Smooth muscle cell (in vitro differentiated cells): Measurements from ENCODE around the gene NFATC1. TPM values are rescaled to one million over a fixed set of nuclear protein-coding genes. Genes with fewer than 3 reads are reported as not detected.

Source experiments
- DNase-seq: peaks from one replicate; lab custom pipeline; 2025; ENCODE audit not compliant: unreplicated experiment; lab: John Stamatoyannopoulos, UW
- H2AFZ ChIP-seq: fragments of 200-600 bp; sonication (generic); 2 replicates; pipeline ENCODE4 v1.6.0; 2016; ENCODE audit warnings: antibody characterized with exemption, low read depth, mild to moderate bottlenecking
- H3F3A ChIP-seq: fragments of 200-600 bp; sonication (generic); 2 replicates; pipeline ENCODE4 v1.6.0; 2017; ENCODE audit warnings: antibody characterized with exemption, low read depth
- H3K27ac ChIP-seq: fragments of 200-600 bp; sonication (generic); 2 replicates; pipeline ENCODE4 v1.5.1; 2016; ENCODE audit warnings: low read depth, mild to moderate bottlenecking
- H3K27me3 ChIP-seq: fragments of 200-600 bp; sonication (generic); 2 replicates; pipeline ENCODE4 v1.6.1; 2016; ENCODE audit warnings: low read depth, mild to moderate bottlenecking
- H3K36me3 ChIP-seq: fragments of 200-600 bp; sonication (generic); 2 replicates; pipeline ENCODE4 v1.5.1; 2016; ENCODE audit warnings: low read depth
- H3K4me1 ChIP-seq: fragments of 200-600 bp; sonication (generic); 2 replicates; pipeline ENCODE4 v1.5.1; 2016; ENCODE audit warnings: low read depth
- H3K4me2 ChIP-seq: fragments of 200-600 bp; sonication (generic); 2 replicates; pipeline ENCODE4 v1.6.0; 2016; ENCODE audit warnings: mild to moderate bottlenecking
- H3K4me3 ChIP-seq: fragments of 200-600 bp; sonication (generic); 2 replicates; pipeline ENCODE4 v1.5.1; 2016; ENCODE audit warnings: mild to moderate bottlenecking
- H3K79me2 ChIP-seq: fragments of 200-600 bp; sonication (generic); 2 replicates; pipeline ENCODE4 v1.6.0; 2016; ENCODE audit warnings: low read depth, mild to moderate bottlenecking
- H3K9ac ChIP-seq: fragments of 200-600 bp; sonication (generic); 2 replicates; pipeline ENCODE4 v1.6.0; 2016; ENCODE audit warnings: low read depth
- H3K9me3 ChIP-seq: fragments of 200-600 bp; sonication (generic); replicated peaks from 2 replicates; pipeline ENCODE4 v1.5.1; 2016; ENCODE audit warnings: low read depth
- H4K20me1 ChIP-seq: fragments of 200-600 bp; sonication (generic); 2 replicates; pipeline ENCODE4 v1.6.0; 2016; ENCODE audit warnings: low read depth
- WGBS: methylation state at CpG from one replicate; pipeline ENCODE4 v1.1.7; 2016; ENCODE audit warnings: low lambda C conversion rate; 5-methylcytosine and 5-hydroxymethylcytosine counted together
- polyA plus RNA-seq: library from polyadenylated mRNA; unstranded; fragments of >200 nt; fragmentation: Nextera tagmentation; extraction: Ambion mirVana; gene quantifications from 2 replicates; pipeline ENCODE4 v1.2.1, GENCODE V29; 2016
- total RNA-seq: library from RNA; depleted of rRNA; stranded (reverse); fragments of >200 nt; gene quantifications from 2 replicates; pipeline ENCODE4 v1.2.3, GENCODE V29; 2014
- TF ChIP-seq, protein P1 (sequence below): fragments of 200-600 bp; sonication (generic); IDR thresholded peaks from 2 replicates; pipeline ENCODE4 v1.5.1; 2017; ENCODE audit warnings: borderline replicate concordance, mild to moderate bottlenecking, antibody characterized with exemption; ENCODE audit not compliant: insufficient read depth, poor library complexity, severe bottlenecking

The NFATC1 gene
- total and polyA plus RNA-seq, 2 experiments from 2014 or later = 13.1 to 19.2 TPM

DNA sequence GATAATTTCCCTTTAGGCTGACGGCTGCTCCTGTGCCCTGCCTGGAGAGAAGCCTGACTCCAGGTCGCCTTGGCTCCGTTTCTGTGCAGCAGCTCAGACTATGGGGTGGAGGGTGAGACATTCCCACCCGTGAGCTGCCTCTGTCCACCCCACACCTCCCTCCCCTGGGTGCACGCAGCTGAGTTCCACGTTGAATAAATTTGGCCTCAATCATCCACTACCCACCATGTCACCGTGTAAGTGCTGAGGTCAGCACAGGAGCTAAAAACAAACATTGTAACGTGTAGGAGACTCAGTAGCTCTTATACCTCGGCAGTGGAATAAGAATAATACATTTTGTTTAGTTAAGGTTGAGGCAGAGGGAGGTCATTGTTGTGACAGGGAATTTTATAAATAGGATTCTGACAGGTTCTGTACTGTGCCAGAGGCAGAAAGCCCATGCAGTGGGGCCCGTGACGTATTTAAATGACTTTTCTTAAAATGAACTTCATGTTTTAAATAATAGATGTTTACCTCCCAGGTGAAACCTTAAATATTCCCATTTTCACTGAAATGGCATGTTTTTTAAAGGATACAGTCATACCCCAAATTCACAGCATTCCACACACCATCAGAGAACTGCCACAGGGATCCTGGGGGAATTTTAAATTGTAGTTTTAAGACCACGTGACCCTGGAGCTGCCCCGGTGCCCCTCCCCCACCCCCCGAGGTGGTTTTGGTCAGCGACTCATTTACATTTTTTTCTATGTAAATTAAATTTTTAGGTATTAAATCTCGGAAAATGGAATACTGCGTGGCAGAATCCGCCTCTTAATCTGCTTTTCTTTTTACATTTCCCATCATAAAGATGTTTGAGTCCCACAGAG is 50.2 kb downstream of the NFATC1 start:
- Histone ChIP-seq H4K20me1 (peaks cover 80% of the 10 kb centered on the region), H3K4me1 (peaks cover 3% of the 10 kb centered on the region), H3K9me3 (no peaks in the 10 kb centered on the region), H3F3A (no peaks in the 10 kb centered on the region), H3K27ac (no peak overlapping the region), H3K27me3 (no peaks in the 10 kb centered on the region), H2AFZ (no peak overlapping the region), H3K9ac (no peak overlapping the region), H3K4me3 (no peak overlapping the region), H3K79me2 (peaks cover 31% of the 10 kb centered on the region), H3K4me2 (no peak overlapping the region), H3K36me3 (no peaks in the 10 kb centered on the region)
- 77% methylated on average over 18 of the region's 18 CpGs for WGBS
- no peak for DNase-seq
- TF ChIP-seq, protein P1, sequence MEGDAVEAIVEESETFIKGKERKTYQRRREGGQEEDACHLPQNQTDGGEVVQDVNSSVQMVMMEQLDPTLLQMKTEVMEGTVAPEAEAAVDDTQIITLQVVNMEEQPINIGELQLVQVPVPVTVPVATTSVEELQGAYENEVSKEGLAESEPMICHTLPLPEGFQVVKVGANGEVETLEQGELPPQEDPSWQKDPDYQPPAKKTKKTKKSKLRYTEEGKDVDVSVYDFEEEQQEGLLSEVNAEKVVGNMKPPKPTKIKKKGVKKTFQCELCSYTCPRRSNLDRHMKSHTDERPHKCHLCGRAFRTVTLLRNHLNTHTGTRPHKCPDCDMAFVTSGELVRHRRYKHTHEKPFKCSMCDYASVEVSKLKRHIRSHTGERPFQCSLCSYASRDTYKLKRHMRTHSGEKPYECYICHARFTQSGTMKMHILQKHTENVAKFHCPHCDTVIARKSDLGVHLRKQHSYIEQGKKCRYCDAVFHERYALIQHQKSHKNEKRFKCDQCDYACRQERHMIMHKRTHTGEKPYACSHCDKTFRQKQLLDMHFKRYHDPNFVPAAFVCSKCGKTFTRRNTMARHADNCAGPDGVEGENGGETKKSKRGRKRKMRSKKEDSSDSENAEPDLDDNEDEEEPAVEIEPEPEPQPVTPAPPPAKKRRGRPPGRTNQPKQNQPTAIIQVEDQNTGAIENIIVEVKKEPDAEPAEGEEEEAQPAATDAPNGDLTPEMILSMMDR = no peak

DNA sequence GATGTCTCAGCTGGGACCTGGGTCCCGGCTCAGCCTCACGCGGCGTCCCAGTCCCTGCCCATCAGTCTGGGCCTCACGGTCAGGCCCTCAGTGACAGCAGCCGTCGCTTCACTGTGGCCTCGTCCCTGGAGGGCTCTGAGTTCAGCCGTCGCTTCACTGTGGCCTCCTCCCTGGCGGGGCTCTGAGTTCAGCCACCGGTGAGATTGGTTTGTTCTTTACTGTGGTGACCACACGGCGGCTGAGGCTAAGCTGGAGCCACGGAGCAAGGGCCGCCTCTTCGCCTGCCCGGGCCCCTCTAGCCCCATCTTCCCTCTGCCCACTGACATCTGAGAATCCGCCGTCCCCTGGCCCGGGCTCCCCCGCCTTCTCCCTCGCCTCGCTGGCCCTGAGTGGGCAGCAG is 51.2 kb downstream of the NFATC1 start:
- no peak overlapping the region for H3K4me2 ChIP-seq
- peaks cover 28% of the 10 kb centered on the region for H3K79me2 ChIP-seq
- H3K27ac ChIP-seq = no peak overlapping the region
- H2AFZ ChIP-seq = no peak overlapping the region
- no peaks in the 10 kb centered on the region for H3K27me3 ChIP-seq
- TF ChIP-seq, protein P1 = no peak
- peaks cover 3% of the 10 kb centered on the region for H3K4me1 ChIP-seq
- 73% methylated on average over 24 of the region's 24 CpGs for WGBS
- DNase-seq = no peak
- H3K9me3 ChIP-seq = no peaks in the 10 kb centered on the region
- H4K20me1 ChIP-seq = peaks cover 71% of the 10 kb centered on the region
- no peak overlapping the region for H3K9ac ChIP-seq
- H3K4me3 ChIP-seq = no peak overlapping the region
- no peaks in the 10 kb centered on the region for H3K36me3 ChIP-seq
- no peaks in the 10 kb centered on the region for H3F3A ChIP-seq

DNA sequence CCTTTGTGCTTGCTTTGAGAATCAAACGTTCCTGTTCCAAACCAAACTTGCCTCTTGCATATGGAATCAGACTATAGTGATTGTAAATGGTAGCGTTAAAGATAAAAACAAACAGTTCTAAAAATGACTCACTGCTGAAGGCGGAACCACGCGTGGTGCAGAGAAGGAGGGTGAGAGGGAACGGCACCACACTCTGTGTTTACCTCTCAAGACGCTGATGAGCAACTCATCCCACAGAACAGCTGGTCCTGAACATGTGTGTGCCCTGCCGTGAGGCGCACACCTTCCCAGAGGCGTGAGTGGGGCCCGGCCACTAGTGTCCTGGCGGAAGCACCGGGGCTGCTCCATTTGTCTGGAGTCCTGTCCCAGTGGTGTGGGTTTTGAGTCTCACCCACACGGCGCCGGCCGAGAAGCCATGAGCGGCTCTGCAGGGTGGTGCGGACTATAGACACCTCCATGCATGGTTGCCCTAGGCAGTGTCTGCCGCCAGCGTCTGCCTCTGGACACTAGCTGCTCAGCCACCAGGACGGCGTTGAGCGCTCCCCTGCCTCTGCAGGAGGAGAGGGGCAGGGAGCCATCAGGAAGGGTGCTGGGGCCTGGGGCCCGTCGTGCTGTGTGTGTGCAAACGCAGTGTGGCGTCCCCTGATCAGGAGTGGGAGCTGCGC is 52.1 kb downstream of the NFATC1 start:
- Histone ChIP-seq H3K36me3 (no peaks in the 10 kb centered on the region), H3K79me2 (peaks cover 28% of the 10 kb centered on the region), H3F3A (no peaks in the 10 kb centered on the region), H3K9me3 (no peaks in the 10 kb centered on the region), H3K27ac (no peak overlapping the region), H4K20me1 (peaks cover 62% of the 10 kb centered on the region), H3K27me3 (no peaks in the 10 kb centered on the region), H3K4me2 (no peak overlapping the region), H3K4me1 (peaks cover 3% of the 10 kb centered on the region), H2AFZ (no peak overlapping the region), H3K4me3 (no peak overlapping the region), H3K9ac (no peak overlapping the region)
- TF ChIP-seq, protein P1 = no peak
- WGBS = 74% methylated on average over 29 of the region's 29 CpGs
- no peak for DNase-seq
